ENCODE results near the gene RPUSD3.
A peak's percentile ranks its signal among the peaks of the same experiment; 100 is the strongest.
"Not testable (repeated sequence)": the region's sequence is repeated elsewhere in the genome, so short reads cannot be mapped to it uniquely, and the experiment has no call there.

Gene RPUSD3

GRCh38 chr3:9843715-9844438 is at the start of gene RPUSD3:
TSS of gene RPUSD3 (minus strand) at chr3:9844008. CDS start at chr3:9843990, 18 bp downstream.
- peak; percentile 99 for DNase-seq

GRCh38 chr3:9891072-9891622 is 47.3 kb upstream of the RPUSD3 start:
- DNase-seq = no peak

GRCh38 chr3:9890249-9891071 is 46.7 kb upstream of the RPUSD3 start, which contains the start of gene JAGN1:
TSS of gene JAGN1 (plus strand) at chr3:9890610. CDS start at chr3:9890723, 113 bp downstream.
- peak; percentile 90 for DNase-seq

GRCh38 chr3:9889405-9889804 is 45.6 kb upstream of the RPUSD3 start:
- no peak for DNase-seq

- no peak for DNase-seq
These were observed 44.7 kb upstream of the RPUSD3 start for GRCh38 chr3:9888540-9888939.

GRCh38 chr3:9887480-9887879 is 43.7 kb upstream of the RPUSD3 start:
- DNase-seq = no peak

- DNase-seq = no peak
These were observed 42.5 kb upstream of the RPUSD3 start for GRCh38 chr3:9886328-9886727.

GRCh38 chr3:9884555-9885165 is 40.9 kb upstream of the RPUSD3 start:
- DNase-seq = no peak

GRCh38 chr3:9883706-9884554 is 40.1 kb upstream of the RPUSD3 start:
- no peak for DNase-seq

- no peak for DNase-seq
These were observed 37.6 kb upstream of the RPUSD3 start for GRCh38 chr3:9881441-9881840.

- no peak for DNase-seq
These were observed 36.2 kb upstream of the RPUSD3 start, which contains the start of gene CIDEC for GRCh38 chr3:9879830-9880549. TSS of gene CIDEC (minus strand) at chr3:9880253. CDS start at chr3:9878486, 1,767 bp downstream.

- no peak for DNase-seq
These were observed 34.9 kb upstream of the RPUSD3 start for GRCh38 chr3:9878700-9879099.

- no peak for DNase-seq
These were observed 33.2 kb upstream of the RPUSD3 start for GRCh38 chr3:9876991-9877390.

GRCh38 chr3:9876255-9876654 is 32.4 kb upstream of the RPUSD3 start:
- not testable (repeated sequence) for DNase-seq

GRCh38 chr3:9875448-9875847 is 31.6 kb upstream of the RPUSD3 start:
- DNase-seq = no peak

GRCh38 chr3:9872067-9872466 is 28.3 kb upstream of the RPUSD3 start:
- not testable (repeated sequence) for DNase-seq

- no peak for DNase-seq
These were observed 27.2 kb upstream of the RPUSD3 start for GRCh38 chr3:9870978-9871377.

GRCh38 chr3:9869955-9870354 is 26.1 kb upstream of the RPUSD3 start:
- no peak for DNase-seq

GRCh38 chr3:9867106-9867505 is 23.3 kb upstream of the RPUSD3 start:
- no peak for DNase-seq

- no peak for DNase-seq
These were observed 22.8 kb upstream of the RPUSD3 start for GRCh38 chr3:9866639-9867038.

GRCh38 chr3:9865125-9865637 is 21.4 kb upstream of the RPUSD3 start:
- not testable (repeated sequence) for DNase-seq

Data from activated CD4-positive, CD25-positive, alpha-beta regulatory T cell treated with anti-CD3 and anti-CD28 coated beads, Interleukin-2, amount 50 U/mL, for 72 hours (primary cell).